Glomerular visceral epithelial cell (primary cell): ENCODE results near the gene SLC6A14.

Experiments used
- DNase-seq: peaks from one replicate; pipeline ENCODE4 v3.0.0-alpha.2; 2016; ENCODE audit errors: extremely low spot score

The SLC6A14 gene, protein sequence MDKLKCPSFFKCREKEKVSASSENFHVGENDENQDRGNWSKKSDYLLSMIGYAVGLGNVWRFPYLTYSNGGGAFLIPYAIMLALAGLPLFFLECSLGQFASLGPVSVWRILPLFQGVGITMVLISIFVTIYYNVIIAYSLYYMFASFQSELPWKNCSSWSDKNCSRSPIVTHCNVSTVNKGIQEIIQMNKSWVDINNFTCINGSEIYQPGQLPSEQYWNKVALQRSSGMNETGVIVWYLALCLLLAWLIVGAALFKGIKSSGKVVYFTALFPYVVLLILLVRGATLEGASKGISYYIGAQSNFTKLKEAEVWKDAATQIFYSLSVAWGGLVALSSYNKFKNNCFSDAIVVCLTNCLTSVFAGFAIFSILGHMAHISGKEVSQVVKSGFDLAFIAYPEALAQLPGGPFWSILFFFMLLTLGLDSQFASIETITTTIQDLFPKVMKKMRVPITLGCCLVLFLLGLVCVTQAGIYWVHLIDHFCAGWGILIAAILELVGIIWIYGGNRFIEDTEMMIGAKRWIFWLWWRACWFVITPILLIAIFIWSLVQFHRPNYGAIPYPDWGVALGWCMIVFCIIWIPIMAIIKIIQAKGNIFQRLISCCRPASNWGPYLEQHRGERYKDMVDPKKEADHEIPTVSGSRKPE

DNA sequence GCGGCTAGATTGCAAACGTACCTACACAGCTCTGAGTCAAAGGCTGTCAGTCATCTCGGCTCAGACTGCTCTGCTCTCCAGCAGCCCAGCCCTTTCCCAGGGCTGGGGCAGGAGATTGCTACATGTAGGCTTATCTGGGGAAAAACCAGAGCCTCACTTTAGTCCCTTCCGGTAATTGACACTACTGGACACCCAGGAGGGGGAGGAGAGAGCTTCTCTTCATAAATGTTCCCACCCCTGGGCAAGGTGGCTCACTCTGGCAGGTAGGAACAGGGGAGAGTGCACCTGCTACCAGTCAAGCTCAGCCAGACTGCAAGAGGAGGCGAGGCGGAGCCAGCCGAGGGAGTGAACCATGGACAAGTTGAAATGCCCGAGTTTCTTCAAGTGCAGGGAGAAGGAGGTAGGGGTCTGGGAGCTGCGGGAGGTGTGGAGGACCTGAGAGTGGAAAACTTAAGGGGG lies at the start of gene SLC6A14:
Gene SLC6A14, plus strand, starts transcription at position 249 of the 459 bp plus-strand sequence. Its CDS starts 104 bp downstream, at position 353.
- no peak for DNase-seq

DNA sequence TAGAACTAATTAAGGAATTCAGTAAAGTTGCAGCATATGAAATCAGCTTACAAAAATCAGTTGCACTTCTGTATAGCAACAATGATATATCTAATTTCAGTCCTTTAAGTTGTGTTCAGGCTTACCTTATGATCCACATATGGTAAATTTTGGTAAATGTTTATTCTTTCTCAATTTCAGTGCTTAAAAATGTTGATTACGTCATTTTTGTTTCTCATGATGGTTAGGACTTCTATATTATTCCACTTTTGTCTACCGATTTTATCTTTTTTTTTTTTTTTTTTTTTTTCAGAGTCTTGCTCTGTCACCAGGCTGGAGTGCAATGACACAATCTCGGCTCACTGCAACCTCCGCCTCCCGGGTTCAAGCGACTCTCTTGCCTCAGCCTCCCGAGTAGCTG lies 40.7 kb upstream of the SLC6A14 start:
- no peak for DNase-seq

DNA sequence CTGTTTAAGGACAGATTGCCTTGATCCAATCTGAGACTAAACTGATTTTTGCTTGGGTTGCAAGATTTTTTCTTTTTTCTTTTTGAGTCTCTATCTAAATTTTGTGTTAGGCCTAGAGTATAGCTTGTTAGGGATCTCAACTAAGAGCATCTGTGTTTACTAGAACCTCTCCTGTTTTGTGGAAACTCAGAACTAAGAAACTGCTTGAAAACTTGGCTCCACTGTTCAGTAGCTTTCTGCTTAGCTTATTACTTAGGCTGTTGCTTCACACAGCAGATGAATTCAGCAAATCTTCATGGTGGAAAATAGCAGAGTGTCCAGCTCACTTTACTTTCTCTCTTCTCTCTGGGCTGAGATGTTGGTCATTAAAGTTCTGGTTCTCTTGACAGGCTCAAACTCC lies 36.7 kb upstream of the SLC6A14 start:
- DNase-seq, result no peak

DNA sequence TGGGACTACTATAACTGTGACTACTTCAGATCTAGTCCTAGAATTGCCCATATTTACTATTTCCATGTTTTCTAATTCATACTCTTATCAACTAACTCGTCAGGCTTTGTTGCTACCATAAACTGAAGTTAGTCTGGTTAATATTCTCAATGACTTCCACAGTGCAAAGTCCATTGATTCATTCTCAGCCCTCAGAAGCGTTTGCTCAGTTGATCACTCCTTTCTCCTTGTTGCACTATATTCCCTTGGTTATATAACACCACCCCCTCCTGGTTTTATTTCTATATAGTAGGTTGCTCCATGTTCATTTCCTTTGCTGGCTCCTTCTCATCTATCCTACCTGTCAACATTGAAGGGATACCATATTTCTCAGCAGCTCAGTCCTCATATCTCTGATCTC lies 27.2 kb upstream of the SLC6A14 start:
- no peak for DNase-seq

DNA sequence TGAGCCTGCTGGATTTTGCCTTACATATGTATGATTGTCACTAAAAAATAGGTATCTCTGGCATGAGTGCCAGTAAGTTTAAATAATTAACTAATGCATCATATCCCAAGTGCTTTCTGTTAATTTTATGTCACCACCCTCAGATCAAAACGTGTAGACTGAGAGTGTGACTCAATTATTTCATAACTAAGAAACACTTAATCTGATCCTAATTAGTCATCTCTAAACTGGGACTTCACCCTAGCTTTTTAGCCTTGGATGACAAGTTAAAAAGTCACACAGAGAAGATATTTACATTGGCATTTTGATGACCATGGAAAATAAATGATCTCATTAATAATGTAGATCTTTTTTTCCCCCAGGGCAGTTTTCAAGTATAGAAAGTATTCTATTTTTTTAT lies 23.1 kb upstream of the SLC6A14 start:
- DNase-seq, result no peak

DNA sequence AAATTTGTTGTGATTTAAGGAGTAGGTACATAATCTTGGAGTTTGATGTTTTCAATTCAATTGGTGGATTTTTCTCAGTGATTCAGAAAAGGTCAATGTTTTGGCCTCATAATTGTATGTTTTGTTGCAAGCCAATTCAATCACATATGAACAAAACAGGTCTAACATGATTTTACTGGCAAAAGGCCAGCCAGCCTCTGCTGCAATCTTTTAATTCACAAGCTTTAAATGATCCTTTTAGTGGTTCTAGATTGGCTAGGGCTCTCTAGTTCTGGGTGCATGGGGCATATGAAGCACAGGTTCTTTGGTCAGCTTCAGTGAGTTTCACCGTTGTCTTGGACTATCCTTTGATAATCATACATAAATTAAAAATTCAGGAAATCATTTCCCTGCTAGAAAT lies 19.2 kb upstream of the SLC6A14 start:
- DNase-seq, result no peak

DNA sequence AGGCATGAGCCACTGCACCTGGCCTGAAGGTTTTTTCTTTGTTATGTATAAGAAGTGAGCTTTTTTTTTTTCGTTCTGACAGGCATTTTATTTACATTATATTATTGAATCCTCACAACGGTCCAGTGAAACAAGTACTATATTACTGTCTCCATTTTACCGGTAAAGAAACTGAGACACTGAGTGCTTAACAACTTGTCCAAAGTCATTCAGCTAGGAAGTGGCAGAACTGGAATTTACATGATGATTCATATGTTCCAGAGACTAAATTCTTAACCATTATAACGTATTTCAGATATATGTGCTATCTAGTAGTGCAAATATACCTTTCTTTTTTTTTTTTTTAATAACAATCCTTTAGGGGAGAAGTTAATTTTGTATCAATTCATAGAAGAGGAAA lies 18.4 kb upstream of the SLC6A14 start:
- no peak for DNase-seq

DNA sequence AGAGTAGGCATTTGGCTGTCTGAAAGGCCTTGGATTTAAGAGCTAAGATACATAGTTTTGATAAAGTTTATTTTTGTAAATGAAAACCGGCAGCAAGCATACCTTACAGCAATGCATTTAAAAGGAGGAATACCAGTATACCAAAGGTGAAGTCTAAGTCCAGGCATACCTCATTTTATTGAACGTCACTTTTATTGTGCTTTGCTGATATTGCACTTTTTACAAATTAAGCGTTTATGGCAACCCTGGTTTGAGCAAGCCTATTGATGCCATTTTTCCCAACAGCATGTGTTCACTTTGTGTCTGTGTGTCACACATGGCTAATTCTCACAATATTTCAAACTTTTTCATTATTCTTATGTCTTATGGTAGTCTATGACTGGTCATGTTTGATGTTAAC lies 8.4 kb upstream of the SLC6A14 start:
- DNase-seq, result no peak

DNA sequence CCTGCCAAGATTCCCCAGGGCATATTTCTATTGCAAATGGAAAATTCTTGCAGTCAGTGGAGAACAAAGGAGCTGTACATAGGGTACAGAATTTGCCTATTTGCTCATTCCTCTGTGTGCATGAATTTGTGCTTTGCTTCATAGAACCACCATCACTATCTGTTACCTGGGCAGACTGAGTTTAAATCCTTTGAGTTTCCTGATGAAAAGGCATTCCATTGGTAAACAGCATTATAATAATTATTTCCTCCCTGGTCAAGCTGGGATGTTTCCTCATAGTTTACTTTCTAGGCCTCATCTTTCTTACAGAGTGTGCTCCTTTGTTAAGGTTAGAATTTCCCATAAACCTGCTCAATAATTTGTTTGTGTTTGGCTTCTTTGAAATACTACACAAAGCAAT lies 809 bp upstream of the SLC6A14 start:
- DNase-seq, result no peak

DNA sequence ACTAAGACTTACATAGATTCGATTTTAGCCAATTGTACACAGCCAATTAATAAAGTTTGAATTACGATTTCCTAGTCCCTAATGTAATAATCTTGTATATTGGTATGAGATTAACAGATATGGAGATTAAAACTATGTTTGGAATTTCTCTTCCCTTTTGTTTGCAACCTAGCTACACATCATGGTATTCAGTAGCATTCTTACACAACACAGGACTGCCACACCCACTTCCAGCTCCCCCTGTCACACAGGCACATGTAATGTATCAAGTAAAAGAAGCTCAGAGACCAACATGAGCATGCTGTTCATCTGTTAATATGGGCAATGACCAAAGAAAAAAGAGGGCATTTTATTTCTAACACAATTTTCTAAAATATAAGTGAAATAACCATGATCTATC lies 12.8 kb downstream of the SLC6A14 start:
- no peak for DNase-seq

DNA sequence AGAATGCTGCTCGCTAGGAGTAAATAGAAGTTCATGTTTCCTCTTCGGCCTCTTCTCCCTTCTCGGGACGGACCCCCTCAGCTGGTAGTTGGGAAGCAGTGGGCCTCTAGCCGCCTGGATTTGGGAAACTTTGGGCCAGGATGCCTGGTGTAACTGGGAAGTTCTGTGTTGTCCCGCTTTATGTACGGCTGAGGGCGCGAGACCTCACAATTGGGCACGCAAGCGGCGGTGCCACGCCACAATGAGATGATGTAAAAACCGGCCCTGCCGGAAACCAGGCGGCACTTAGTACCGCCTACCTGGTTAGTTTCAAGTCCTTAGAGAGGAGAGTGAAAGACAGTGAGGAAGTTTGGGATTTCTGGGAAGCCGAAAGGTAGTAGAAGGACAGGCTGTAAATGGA lies 26.4 kb downstream of the SLC6A14 start, which contains the start of gene CT83:
Gene CT83, minus strand, starts transcription at position 155 of the 400 bp plus-strand sequence. Its CDS starts 120 bp downstream, at position 35.
- no peak for DNase-seq

DNA sequence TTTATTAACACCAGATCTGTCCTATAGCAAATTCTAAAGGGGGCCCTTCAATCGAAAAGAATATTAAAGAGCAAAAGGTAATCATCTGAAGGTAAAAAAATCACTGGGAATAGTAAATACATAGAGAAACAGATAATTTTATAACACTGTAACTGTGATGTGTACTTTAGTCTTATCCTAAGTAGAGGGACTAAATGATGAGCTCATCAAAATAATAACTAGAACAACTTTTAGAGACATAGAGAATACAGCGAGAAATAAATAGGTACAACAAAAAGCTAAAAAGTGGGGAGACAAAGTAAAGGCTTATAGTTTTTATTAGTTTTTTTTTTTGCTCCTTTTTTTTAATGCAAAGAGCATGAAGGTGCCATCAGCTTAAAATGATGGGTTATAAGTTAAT lies 43.7 kb downstream of the SLC6A14 start:
- no peak for DNase-seq

DNA sequence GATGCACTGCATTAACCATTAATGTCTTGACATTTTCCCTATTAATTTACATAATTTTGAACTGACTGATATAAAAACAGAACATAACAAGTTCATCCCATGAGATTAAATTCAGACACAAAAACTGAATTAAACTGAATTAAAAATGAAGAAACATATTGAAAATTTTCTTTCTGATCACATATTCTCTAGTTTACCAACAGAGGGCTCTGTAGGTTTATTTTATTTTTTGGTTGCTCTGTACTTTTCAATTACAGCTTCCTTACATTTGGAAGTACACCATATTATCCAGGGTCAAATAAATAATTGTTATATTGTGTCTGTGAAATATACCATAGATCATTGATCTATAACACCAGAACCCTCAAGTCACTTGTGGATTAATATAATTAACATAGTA lies 53.7 kb downstream of the SLC6A14 start:
- no peak for DNase-seq

DNA sequence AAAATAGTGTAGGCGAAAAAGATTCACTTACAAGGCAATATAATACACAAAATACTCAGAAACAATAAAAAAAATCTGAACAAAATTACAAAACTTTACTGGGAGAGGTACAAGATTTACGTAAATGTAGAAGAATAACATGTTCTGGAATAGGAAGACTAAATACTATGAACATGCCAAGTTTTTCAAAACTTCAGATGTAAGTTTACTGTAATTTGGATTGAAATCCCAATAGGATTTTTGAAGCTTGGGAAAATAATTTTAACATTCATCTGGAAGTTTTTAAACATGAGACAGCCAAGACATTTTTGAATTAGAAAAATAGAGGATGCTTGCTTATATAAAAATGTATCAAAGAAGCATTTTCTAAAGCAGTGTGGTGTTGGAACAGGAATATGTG lies 56.9 kb downstream of the SLC6A14 start:
- DNase-seq, result no peak

DNA sequence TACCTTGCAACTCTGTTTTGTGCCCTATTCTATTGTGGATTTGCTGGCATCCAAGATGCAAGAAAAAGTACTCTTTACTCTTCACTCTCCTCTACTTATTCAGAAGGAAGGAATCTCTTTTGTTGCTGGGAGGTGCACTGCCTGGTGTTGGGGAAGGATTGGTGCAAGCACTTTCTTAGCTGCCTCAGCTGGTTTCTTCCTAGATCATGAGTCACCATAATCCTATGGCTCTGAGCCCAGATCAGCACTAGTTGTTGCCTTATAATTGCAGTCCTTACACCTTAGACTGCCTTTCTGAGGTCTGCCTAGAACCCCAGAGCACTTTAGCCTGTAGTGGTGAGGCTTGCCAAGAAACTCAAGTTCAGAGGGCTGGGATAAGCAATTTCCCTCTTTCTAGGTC lies 63.4 kb downstream of the SLC6A14 start:
- DNase-seq, result no peak
